H1 (cell line): ENCODE measurements around the gene ZNF385B.

ENCODE experiments used
- ATF3 ChIP-seq: IDR thresholded peaks from 2 replicates; pipeline ENCODE4 v1.6.1; 2011; ENCODE audit warnings: low read depth, mild to moderate bottlenecking, low read length; ENCODE audit not compliant: insufficient read depth
- CREB1 ChIP-seq: IDR thresholded peaks from 2 replicates; pipeline ENCODE4 v1.6.1; 2012; ENCODE audit warnings: inconsistent platforms
- CTCF ChIP-seq, 3 experiments: IDR thresholded peaks; 1 replicate in 2 of 3; 2 replicates in 1 of 3; pipeline versions ENCODE4 v1.5.1 to v1.6.1; 2011; ENCODE audit warnings: low read length in 3 of 3, mild to moderate bottlenecking in 3 of 3, inconsistent platforms in 2 of 3, low read depth in 1 of 3, moderate library complexity in 1 of 3; ENCODE audit not compliant: insufficient read depth in 1 of 3; ENCODE audit errors: control extremely low read depth in 1 of 3
- POLR2A ChIP-seq, 2 experiments: IDR thresholded peaks; 1 replicate in 1 of 2; 2 replicates in 1 of 2; pipeline ENCODE4 v1.6.1; 2011; ENCODE audit warnings: low read depth in 2 of 2, low read length in 2 of 2, mild to moderate bottlenecking in 2 of 2; ENCODE audit errors: control extremely low read depth in 1 of 2
- POLR2AphosphoS5 ChIP-seq: IDR thresholded peaks from 2 replicates; pipeline ENCODE4 v1.6.1; 2011; ENCODE audit warnings: low read depth, low read length
- SIN3A ChIP-seq, 2 experiments: IDR thresholded peaks in 1 of 2; conservative IDR thresholded peaks in 1 of 2; 2 replicates each; pipeline ENCODE4 v1.6.1; 2011 to 2012; ENCODE audit warnings: low read length in 2 of 2, improper control_type of control experiment in 1 of 2, low read depth in 1 of 2, mild to moderate bottlenecking in 1 of 2
- SRF ChIP-seq: IDR thresholded peaks from 2 replicates; pipeline ENCODE4 v1.6.1; 2011; ENCODE audit warnings: mild to moderate bottlenecking, low read depth, low read length, moderate library complexity
- ZNF274 ChIP-seq: IDR thresholded peaks from 2 replicates; pipeline ENCODE4 v1.7.0; 2012; ENCODE audit warnings: low read length, borderline replicate concordance; ENCODE audit errors: extremely low read depth

DNA sequence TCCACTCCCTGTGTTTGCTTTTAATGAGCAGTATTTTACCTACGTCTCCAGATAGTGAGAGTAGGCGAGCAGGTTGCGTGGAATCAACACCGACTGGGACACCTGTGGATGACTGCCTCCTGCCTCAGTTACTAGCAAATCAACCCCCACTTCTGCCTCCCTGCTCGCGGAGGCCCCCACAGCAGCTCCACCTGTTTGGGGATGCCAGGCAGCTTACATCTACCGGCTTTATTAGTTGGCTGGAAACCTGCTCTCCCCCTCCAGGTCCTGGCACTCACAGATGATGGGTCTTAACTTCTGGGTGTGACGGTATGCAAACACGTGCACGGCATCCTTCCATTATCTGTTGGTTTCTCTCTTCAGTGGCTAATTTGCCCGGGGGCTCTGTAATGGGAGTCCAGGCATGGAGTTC is 432.3 kb downstream of the ZNF385B start:
- no peak for TF ChIP-seq POLR2A (IDR thresholded peaks at IDR 0.05; ENCODE audit: control extremely low read depth in 1 of 2, low read depth in 2 of 2, low read length in 2 of 2)
- TF ChIP-seq CTCF (IDR thresholded peaks at IDR 0.05; ENCODE audit: control extremely low read depth in 1 of 3, insufficient read depth in 1 of 3, low read depth in 1 of 3, low read length in 3 of 3): no peak
- no peak for TF ChIP-seq POLR2AphosphoS5
- TF ChIP-seq SIN3A (conservative IDR thresholded peaks at IDR 0.05 in 1 of 2, IDR thresholded peaks at IDR 0.05 in 1 of 2; ENCODE audit: low read depth in 1 of 2, low read length in 2 of 2): no peak
- TF ChIP-seq CREB1: no peak
- no peak for TF ChIP-seq SRF
- no peak for TF ChIP-seq ATF3
- no peak for TF ChIP-seq ZNF274
